GM19035 (cell line): Measurements from ENCODE around the gene ABCA4.

Experiments
- ATAC-seq: cut with Tn5 transposase; IDR thresholded peaks from one replicate; pipeline ENCODE4 v1.9.1; 2021; ENCODE audit not compliant: unreplicated experiment

ABCA4 gene

DNA sequence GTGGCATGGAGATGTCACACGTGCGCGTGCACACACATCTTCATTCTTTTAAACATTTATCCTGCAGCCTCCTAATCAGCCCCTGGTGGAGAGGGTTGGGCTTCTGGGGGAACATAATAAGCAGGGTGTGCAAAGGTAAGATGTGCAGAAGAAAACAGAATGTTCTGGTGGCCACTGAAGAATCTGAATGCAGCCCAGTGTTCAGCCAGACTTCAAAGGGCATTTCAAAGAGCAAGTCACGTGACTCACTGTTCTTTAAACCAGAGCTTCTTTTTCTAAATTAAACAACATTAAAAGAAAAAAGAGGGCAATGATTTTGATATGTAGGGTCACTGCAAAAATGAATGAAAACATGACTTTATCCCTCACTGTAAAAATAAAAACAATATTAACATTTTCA, 89.8 kb downstream of the ABCA4 start:
- no peak for ATAC-seq

DNA sequence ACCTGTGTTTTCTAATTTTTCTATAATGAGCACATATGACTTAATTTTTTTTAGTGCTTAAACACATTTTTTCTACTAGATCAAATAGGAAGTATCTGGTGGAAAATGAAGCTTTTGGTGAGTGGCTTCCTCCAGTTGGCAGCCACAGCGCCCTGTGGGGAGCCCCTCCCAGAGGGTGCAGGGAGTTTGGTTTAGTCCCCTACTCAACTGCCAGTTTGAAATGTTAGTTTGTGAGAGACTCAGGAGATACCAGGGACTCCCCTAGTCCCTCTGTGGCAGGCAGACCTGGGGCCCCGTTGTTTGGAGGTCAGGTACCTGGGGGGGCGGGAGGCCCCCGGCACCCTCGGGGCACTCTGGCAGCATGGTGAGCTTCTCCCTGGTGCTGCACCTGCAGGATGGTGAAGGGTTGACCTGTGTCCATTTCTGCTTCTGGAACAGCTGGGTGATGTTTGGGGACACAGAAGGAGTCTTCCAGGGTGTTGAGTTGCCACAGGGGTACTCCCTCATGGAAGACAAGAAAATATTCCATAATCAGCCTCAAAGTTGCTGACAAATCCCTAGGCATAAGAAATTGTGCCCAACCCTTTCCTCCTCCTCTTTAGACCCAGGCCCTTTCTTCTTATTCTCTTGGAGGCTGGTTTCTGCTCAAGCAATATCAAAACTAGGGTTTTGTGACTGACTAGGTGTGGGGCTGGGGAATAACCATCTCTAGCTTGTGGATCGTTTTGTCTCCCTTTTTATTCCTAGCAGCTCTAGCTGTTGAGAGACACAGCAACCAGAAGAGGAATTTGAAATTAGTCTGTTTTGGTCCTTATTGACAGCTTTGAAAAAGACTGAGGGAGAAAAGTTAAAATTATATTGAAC, 91.6 kb downstream of the ABCA4 start:
- ATAC-seq, result no peak

DNA sequence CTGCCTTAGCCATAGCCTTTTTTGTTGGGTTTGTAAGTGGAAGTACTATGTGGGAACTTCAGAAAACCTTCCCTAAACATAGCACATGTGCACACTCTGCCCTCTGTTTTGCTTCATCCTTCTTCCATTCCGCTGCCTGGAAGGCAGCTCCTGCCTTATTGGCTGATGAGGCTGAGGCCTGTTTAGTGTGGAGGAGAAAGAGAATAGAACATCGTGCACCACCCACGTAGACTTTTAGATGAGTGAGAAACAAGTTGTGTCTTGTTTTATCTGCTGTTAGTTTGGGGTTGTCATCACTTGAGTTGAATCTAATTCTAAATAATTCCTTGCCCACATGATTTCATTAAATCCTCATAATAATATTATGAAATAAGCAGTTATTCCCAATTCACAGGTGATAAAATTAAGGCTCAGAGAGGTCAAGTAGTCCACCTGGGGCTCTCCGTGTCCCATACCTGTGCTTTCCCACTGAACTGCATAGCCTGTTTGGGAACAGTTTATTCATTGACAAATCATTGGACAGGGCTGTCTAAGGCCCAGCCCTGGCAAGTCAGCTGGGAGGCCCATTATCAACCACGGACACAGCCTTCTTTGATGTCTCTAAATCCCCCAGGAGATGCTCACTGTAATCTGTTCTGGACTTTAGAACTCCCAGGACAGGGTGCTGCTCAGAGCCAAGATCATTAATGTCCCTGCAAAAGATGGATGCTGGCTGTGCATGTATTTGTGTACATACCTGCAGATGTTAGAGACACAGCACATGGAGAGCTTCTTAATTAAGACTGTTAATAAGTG, 93.0 kb downstream of the ABCA4 start:
- no peak for ATAC-seq

- no peak for ATAC-seq
These were observed 94.1 kb downstream of the ABCA4 start for GRCh38 chr1:94026619-94027380.

- ATAC-seq, result peak; percentile 55
These were observed 95.3 kb downstream of the ABCA4 start for GRCh38 chr1:94025383-94026340.

DNA sequence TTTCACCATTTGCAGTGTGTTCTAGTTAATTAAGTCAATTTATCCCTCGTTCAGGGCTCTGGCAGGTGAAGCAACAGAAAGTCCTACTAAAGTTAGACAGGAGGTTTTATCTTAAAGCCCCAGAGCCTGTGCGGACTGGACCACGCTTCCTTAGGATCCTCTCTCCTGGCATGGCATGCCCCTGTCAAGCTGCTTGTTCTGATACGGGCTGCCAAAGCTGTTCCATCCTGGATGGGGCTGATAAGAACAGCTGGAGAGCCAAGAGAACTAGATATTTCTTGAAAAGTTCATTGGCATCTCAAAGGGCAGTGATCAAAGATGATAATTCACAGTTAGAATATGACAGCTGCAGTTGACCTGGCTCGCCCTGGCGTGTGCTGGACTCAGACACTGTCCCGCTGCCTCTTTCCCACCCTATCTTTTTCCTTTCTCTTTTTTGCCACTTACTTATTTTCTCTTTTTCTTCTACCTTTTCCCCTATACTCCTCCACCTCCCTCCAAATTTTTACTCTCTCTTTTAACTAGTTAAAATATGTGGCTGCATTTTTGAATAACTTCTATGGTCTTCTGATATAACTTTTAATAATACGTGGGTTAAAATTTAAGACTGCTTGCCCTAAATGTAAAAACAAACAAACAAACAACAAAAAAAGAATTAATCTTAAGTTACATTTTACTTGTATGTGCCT, 96.7 kb downstream of the ABCA4 start:
- no peak for ATAC-seq

DNA sequence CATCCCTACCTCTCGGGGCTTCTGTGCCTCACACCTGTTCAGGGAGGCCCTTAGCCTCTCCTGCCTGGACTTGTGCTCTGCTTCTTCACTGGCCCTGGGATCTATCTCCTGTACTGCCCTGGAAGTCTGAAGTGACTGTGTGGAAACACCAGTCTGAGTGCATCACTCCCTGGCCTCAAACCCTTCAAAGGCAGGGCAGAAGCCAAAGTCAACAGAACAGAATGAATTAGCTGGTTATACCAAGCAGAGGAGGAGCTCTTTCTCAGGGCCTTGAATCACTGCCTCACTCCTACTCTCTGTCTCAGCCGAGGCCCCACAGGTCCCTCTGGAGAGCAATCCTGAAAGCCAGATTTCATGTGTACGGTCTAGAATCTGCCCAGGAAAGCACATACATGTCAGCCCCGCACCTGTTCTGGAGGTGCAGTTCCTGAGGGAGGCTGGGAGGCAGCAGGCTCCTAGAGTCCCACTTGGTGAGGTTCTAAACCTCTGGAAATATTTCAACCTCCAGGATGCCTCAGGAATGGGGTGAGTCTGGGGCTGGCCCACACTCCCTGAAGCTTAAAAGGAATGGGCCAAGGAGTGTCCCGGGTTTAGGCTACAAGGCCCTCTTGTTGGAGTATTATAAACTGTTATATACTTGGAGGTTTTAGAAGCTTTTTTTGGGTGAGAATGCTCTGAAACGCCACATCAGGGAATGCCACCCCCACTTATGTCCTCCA, 98.3 kb downstream of the ABCA4 start:
- ATAC-seq, result no peak

DNA sequence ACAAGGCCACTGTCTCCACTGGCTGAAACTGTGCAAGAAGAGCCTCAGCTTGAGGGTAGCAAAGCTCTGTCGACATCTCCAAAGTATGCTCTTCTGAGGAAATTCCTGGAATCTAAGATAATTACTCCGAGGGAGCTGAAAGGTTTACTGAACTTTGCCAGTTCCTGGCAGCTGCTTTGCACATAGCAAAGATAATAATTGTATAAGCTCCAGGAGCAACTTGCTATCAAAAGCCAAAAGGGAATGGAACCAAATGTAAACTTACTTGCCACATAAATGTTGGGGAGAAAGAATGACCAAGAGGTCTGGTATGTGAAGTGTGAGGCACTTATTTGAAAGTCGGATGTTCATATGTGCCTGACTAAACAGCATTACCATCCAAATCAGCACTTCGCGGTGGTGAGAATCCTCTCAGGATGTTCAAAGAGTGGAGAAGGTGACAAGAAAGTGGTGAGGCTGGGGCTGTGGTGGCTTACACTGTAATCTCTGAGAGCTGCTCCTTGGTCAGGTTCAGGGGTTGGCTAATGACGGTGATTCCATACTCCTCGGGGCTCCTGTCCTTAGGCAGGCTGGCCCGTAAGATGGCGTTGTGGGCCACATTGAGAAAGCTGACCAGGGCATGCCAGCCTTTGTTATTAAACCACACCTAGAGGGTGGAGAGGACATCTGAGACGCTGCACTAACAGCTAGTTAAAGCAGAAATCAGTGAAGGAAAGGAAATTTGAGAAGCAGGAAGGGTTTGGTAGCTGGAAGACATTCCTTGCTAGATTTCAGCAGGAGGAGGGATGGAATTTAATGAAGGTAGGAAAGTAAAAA, 100.0 kb downstream of the ABCA4 start:
- no peak for ATAC-seq

GRCh38 chr1:94019327-94019726, 101.6 kb downstream of the ABCA4 start:
- ATAC-seq, result no peak

- no peak for ATAC-seq
These were observed 103.7 kb downstream of the ABCA4 start for GRCh38 chr1:94017155-94017829.

DNA sequence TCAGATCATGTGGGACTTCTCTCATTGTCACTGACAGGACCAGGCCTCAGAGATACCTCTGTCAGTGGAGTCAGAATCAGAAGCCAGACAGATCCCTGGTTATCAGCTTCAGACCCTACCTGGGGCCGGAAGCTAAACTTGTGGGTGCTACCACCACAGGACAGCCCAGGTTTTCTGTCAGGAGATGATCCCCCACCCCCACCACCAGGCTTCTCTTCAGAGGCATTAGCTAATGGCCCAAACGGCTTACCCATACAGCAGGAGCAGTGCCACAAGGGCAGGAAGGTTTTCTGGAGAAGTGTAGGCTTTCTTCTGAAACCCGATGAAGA, 105.5 kb downstream of the ABCA4 start:
- ATAC-seq, result no peak

DNA sequence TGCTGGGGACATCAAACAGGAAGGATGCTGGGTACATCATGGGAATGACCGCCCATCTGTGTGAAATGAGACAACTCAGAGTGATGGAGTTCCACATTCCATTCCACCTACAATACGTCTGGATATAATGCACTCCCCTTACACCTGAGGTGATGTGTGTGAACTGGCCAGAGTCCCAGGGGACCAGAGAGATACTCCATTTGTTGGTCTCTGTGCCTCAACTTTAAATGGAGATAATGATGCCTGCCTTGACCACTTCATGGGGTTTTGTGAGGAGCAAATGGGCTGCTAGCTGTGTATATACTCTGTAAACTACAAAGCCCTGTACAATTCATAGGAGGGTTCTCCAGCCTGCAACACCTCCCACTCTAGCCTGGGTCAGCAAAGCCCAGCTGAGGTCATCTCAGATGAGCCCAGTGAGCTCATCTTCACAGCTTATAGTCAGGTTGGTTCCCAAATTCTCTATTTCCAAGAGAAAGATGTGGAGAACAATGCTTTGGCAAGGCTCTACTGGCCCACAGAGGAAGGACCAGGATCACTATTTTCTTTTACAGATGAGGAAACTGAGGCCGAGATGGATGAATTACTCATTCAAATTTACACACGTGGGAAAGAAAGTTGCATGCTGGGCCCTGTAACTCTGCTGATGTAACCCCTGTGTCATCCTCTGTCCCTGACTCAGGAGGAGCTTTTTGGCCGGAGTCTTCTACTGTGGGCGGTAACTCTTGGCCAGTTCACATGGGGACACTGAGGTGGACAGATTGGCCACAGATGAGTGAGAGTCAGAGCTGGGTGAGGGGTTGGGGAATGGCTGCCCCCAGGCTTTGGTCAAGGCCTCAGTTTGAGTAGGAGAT, 106.1 kb downstream of the ABCA4 start:
- no peak for ATAC-seq

DNA sequence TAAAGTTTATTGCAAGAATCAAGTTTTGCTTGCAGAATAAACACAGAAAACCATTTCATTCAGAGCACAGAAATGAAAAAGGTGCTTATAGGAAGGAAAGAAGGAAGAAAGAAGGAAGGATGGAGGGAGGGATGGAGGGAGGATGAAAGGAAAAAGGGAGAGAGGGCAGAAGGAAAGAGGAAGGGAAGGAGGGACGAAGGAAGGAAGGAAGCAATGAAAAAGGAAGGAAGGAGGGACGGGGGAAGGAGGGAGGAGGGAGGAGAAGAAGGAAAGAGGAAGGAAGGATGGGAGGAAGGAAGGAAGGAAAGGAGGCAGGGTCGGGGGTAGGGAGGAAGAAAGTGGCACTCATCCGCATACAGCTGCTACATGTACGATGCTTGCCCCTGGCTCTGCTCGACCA, 106.9 kb downstream of the ABCA4 start:
- no peak for ATAC-seq

DNA sequence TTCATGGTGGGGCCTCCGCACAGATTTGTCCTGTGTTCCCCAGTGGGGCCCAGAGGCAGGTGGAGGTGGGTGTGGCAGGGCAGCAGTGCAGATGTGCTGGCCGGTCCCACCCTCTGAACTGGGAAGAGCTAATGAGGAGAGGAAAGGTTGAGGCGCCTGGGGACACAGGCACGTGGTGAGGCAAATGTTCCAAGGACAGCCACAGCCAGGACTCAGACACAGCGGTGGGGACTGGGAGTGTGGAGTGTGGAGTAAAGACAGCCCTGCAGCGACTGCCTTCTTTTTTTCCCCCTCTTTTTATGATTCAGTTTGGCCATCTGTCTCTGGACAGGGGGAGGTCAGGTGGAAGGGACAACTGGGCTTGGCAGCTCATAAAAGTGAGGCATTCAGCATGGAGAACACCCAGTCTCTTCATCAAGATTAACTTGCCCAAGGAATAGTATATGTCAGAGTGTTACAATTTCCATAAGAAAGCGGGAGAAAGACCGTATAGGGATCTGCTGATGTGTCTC, 107.5 kb downstream of the ABCA4 start:
- no peak for ATAC-seq

- no peak for ATAC-seq
These were observed 108.1 kb downstream of the ABCA4 start for GRCh38 chr1:94012708-94013366.
